ENCODE results near the gene MESP2. TPM values are rescaled to one million over a fixed set of nuclear protein-coding genes. Genes with fewer than 3 reads are reported as not detected.

Gene MESP2
- total and polyA plus RNA-seq, 2 experiments from 2014 or later, result 0.30 TPM; not detected in 1

GRCh38 chr15:89803941-89804800 lies 28.0 kb downstream of the MESP2 start:
- Histone ChIP-seq H3K9me3 (ENCODE audit: low read depth) (no peaks in the 10 kb centered on the region), H3K27ac (no peak overlapping the region), H2AFZ (no peak overlapping the region), H3K4me1 (ENCODE audit: insufficient read depth) (peaks cover 13% of the 10 kb centered on the region), H3K36me3 (replicated peaks; ENCODE audit: insufficient read depth, low read depth) (no peaks in the 10 kb centered on the region), H3K79me2 (peaks cover under 1% of the 10 kb centered on the region), H3K9me2 (replicated peaks; ENCODE audit: insufficient read depth) (no peaks in the 10 kb centered on the region), H3K4me3 (no peak overlapping the region), H3K27me3 (no peaks in the 10 kb centered on the region), H4K20me1 (ENCODE audit: insufficient read depth, poor library complexity, severe bottlenecking) (no peaks in the 10 kb centered on the region), H3K4me2 (no peak overlapping the region)
- DNase-seq (ENCODE audit: low spot score), result no peak
- 96% methylated on average over 29 of the region's 29 CpGs for WGBS (ENCODE audit: low lambda C conversion rate, missing lambda C conversion rate)
- no peak for TF ChIP-seq EZH2 (IDR thresholded peaks at IDR 0.05; ENCODE audit: borderline replicate concordance)
- TF ChIP-seq EZH2phosphoT487 (IDR thresholded peaks at IDR 0.05; ENCODE audit: low read depth, severe bottlenecking, unreplicated experiment), result no peak
- TF ChIP-seq, protein P1, sequence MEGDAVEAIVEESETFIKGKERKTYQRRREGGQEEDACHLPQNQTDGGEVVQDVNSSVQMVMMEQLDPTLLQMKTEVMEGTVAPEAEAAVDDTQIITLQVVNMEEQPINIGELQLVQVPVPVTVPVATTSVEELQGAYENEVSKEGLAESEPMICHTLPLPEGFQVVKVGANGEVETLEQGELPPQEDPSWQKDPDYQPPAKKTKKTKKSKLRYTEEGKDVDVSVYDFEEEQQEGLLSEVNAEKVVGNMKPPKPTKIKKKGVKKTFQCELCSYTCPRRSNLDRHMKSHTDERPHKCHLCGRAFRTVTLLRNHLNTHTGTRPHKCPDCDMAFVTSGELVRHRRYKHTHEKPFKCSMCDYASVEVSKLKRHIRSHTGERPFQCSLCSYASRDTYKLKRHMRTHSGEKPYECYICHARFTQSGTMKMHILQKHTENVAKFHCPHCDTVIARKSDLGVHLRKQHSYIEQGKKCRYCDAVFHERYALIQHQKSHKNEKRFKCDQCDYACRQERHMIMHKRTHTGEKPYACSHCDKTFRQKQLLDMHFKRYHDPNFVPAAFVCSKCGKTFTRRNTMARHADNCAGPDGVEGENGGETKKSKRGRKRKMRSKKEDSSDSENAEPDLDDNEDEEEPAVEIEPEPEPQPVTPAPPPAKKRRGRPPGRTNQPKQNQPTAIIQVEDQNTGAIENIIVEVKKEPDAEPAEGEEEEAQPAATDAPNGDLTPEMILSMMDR (IDR thresholded peaks at IDR 0.05; ENCODE audit: poor library complexity), result no peak

DNA sequence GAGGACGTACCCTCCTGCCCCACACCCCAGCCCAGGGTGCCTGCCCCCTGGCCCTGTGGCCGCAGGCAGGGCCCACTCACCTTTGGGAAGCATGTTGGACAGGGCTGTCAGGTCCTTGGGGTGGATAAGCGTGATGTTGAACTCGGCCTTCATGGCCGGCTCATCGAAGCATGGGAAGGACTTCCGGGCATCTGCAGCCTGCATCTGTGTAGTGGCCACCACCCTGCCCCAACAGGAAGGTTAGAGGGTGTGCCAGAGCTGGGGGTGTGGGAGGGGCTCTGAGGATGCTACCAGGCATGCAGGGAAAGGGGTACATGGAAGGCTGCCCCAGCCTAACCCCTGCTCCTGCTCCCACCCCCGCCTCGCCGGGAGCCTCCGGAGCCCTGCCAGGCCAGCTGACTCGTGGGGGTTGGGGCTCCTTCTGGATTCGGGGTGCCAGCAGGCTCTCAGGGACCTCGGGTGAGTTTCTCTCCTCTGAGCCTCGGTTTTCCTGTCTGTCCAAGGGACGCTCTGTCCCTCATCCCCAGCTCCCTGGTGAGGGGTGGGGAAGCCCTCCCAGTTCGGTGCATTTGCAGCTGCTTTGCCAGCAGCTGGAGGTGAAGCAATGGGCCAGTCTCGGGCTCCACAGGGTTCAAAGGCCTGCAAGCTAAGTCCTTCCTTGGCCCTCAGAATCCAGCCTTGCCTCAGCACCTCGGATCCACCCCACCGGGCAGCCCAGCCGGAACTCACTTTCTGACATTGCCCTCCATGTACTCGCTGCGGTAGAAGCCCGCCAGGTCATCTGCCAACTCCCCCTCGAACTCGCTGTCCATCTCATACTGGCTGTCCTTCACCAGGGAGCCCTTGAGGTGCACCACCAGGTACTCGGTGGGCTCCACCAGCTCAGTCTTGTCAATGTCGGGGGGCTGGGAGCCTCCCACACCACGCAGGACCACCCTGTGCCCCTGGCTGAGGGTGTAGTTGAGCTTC lies 29.4 kb downstream of the MESP2 start:
- Histone ChIP-seq H3K9me3 (ENCODE audit: low read depth) (no peaks in the 10 kb centered on the region), H3K27ac (no peak overlapping the region), H2AFZ (no peak overlapping the region), H3K4me2 (peak overlapping the region; percentile 20), H3K36me3 (replicated peaks; ENCODE audit: insufficient read depth, low read depth) (no peaks in the 10 kb centered on the region), H3K9me2 (replicated peaks; ENCODE audit: insufficient read depth) (no peaks in the 10 kb centered on the region), H4K20me1 (ENCODE audit: insufficient read depth, poor library complexity, severe bottlenecking) (no peaks in the 10 kb centered on the region), H3K27me3 (no peaks in the 10 kb centered on the region), H3K4me1 (ENCODE audit: insufficient read depth) (peaks cover 19% of the 10 kb centered on the region), H3K4me3 (no peak overlapping the region), H3K79me2 (peaks cover 14% of the 10 kb centered on the region)
- no peak for DNase-seq (ENCODE audit: low spot score)
- TF ChIP-seq EZH2 (IDR thresholded peaks at IDR 0.05; ENCODE audit: borderline replicate concordance) (no peak), EZH2phosphoT487 (IDR thresholded peaks at IDR 0.05; ENCODE audit: low read depth, severe bottlenecking, unreplicated experiment) (no peak)
- TF ChIP-seq, protein P1 (IDR thresholded peaks at IDR 0.05; ENCODE audit: poor library complexity), result no peak
- WGBS (ENCODE audit: low lambda C conversion rate, missing lambda C conversion rate), result 97% methylated on average over 27 of the region's 29 CpGs

DNA sequence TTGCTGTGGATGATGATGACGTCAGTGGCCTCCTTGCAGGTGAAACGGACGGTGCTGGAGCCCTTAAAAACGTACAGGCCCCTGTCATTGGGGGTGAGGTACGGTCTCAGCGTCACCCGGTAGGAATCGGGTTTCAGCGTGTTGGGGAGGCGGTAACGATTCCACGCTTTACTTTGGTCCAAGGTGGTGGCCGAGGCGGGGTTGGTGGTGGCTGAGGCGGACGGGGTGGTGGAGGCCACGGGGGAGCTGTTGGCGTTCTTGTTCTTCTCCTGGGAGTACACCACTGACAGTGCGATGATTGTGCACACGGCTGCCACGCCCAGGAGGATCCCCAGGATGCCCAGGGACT lies 30.1 kb downstream of the MESP2 start:
- no peaks in the 10 kb centered on the region for H3K27me3 ChIP-seq
- peaks cover 19% of the 10 kb centered on the region for H3K4me1 ChIP-seq (ENCODE audit: insufficient read depth)
- TF ChIP-seq EZH2 (IDR thresholded peaks at IDR 0.05; ENCODE audit: borderline replicate concordance), result no peak
- TF ChIP-seq, protein P1 (IDR thresholded peaks at IDR 0.05; ENCODE audit: poor library complexity), result no peak
- no peak for TF ChIP-seq EZH2phosphoT487 (IDR thresholded peaks at IDR 0.05; ENCODE audit: low read depth, severe bottlenecking, unreplicated experiment)
- no peak overlapping the region for H3K4me3 ChIP-seq
- no peak for DNase-seq (ENCODE audit: low spot score)
- WGBS (ENCODE audit: low lambda C conversion rate, missing lambda C conversion rate), result 93% methylated on average over 21 of the region's 21 CpGs
- peaks cover 17% of the 10 kb centered on the region for H3K79me2 ChIP-seq
- no peaks in the 10 kb centered on the region for H3K9me3 ChIP-seq (ENCODE audit: low read depth)
- H3K4me2 ChIP-seq, result peak overlapping the region; percentile 20
- no peaks in the 10 kb centered on the region for H3K9me2 ChIP-seq (replicated peaks; ENCODE audit: insufficient read depth)
- no peak overlapping the region for H2AFZ ChIP-seq
- H3K27ac ChIP-seq, result no peak overlapping the region
- no peaks in the 10 kb centered on the region for H3K36me3 ChIP-seq (replicated peaks; ENCODE audit: insufficient read depth, low read depth)
- H4K20me1 ChIP-seq (ENCODE audit: insufficient read depth, poor library complexity, severe bottlenecking), result no peaks in the 10 kb centered on the region

Measured in hepatocyte (in vitro differentiated cells).